Midbrain (tissue), 1 donor: ENCODE measurements around the gene SLA2.
"Not testable (repeated sequence)": the region's sequence is repeated elsewhere in the genome, so short reads cannot be mapped to it uniquely, and the experiment has no call there.

Experiments used
- DNase-seq: peaks from one replicate; lab custom pipeline; 2025; lab: John Stamatoyannopoulos, UW

SLA2 gene

DNA sequence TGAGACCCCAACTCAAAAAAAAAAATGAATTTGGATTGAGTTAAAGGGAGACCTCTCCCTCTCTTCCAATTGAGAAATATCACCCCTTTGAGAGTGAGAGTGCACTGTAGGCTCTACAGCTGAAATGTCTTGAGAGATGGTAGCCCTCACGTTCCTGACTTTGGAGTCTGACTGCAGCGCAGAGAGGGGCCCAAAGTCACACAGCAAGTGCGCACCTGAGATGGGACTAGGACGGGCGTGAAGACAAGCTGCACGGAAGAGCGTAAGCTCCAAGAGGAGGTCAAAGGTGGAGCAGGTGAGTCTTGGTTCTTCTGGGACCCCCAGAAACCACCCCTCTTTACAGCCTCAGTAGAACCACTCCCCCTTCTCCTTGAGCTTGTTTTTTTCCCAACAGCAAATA is 643 bp downstream of the SLA2 start:
- DNase-seq, result no peak

DNA sequence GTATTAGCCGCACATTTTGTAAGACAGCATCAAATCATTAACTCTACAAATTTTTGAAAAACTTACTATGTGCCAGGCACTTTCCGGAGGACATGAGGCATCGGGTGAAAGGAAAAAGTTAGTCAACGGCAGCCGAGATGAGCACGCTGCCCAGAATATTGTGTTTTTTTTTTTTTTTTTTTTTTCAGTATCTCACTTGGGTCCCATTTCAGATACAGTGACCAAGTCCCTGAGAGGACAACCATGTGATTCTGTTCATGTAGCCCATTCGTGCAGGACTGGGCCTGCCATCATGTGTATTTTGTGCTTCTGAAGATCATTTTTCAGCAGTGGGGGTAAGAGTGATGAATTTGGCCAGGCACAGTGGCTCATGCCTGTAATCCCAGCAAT is 1.3 kb downstream of the SLA2 start:
- no peak for DNase-seq

GRCh38 chr20:36644032-36644705 is 1.8 kb downstream of the SLA2 start:
- no peak for DNase-seq

- DNase-seq, result no peak
Observed at GRCh38 chr20:36642136-36642535, 3.9 kb downstream of the SLA2 start.

- DNase-seq, result no peak
Observed at GRCh38 chr20:36641506-36641843, 4.5 kb downstream of the SLA2 start.

- DNase-seq, result not testable (repeated sequence)
Observed at GRCh38 chr20:36638876-36639400, 7.1 kb downstream of the SLA2 start.

GRCh38 chr20:36634342-36634741 is 11.7 kb downstream of the SLA2 start:
- DNase-seq, result no peak

DNA sequence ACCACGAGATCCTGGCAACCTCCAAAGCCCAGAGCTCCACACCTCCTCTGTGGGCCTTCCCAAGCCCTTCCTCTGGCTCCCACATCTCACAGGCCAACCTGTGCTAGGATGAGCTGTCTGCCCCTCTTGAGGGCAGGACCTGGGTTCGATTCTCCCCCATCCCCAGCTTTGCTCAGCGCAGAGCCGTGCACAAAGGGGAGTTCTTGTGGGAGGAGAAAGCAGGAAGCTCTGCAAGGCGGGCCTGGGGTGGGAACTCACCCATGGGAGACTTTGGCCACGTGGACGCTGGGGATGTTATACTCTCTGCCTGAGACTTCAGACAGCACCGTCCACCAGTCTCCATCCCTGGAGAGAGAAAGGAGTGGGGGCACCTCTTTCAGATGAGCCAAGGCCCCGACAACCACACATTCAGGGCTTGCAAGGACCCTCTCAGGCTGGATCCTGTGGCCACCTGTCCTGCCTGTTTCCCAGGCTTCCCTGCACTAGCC is 12.7 kb downstream of the SLA2 start:
- no peak for DNase-seq

DNA sequence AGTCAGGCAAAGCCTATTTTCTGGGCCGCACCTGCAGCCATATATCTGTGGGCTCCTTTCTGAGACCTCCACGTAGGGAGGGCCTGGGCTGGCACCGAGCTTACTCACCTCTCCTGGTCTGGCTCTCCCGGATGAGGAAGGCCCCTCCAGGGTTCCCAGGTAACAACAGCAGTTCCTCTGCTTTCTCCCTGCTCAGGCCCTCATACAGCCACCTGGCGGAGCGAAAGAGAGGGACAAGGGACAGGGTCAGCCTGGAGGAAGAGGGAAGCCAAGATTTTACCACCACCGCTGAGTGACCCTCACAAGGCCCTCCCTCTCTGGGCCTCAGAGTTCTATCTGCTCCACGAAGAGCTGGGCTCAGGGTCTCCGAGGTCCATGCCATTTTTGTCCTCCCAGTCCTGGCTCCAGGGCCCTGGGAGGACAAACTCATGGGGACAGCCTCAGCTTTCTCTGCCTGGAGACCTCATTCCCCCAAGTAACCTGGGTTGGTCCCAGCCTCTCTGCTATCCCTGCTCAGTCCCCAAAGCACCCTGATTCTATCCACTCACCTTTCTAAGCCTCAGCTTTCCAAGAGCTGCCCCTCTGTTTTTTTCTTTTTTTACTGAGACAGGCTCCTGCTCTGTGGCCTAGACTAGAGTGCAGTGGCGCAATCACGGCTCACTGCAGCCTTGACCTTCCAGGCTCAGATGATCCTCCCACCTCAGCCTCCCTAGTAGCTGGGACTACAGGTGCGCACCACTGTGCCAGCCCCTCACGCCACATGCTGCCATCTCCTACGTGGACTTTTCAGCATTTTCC is 13.3 kb downstream of the SLA2 start:
- no peak for DNase-seq

- no peak for DNase-seq
Observed at GRCh38 chr20:36632147-36632486, 13.9 kb downstream of the SLA2 start.

DNA sequence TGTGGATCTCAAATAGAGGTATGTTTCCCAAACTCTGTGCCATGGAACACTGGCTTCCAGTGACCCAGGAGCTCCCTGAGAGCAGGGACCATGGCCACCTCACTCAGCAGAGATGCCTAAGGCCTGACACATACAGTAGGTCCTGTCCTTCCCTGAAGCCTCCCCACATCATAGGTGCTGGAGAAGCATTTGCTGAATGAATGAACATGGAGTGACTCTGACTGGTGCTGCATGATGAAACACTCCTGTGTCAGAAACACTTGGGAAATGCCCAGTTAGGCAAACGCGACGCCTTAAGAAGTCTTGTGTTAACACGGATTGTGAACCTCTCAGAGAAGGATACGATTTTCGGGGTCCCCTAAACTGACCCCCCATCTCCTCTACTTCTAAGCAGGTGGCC is 14.3 kb downstream of the SLA2 start:
- DNase-seq, result no peak

- no peak for DNase-seq
Observed at GRCh38 chr20:36629719-36630681, 16.0 kb downstream of the SLA2 start.

DNA sequence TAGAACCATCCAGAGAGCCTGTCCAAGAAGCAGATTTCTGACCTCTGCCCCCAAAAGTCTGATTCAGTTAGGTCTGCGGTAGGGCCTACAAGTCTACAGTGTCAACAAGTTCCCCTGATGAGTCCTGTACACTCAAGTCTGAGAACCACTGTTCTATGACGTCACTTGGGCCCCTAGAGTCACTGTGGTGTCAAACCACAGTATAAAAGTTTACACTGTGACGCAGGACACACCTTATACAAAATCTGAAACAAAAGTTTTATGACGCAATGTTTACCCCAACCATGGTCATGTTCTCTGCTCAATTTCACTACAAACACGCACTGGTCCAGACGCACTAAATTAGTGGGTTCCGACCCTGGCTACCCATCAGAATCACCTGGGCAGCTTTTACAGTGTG is 17.9 kb downstream of the SLA2 start:
- DNase-seq, result no peak

DNA sequence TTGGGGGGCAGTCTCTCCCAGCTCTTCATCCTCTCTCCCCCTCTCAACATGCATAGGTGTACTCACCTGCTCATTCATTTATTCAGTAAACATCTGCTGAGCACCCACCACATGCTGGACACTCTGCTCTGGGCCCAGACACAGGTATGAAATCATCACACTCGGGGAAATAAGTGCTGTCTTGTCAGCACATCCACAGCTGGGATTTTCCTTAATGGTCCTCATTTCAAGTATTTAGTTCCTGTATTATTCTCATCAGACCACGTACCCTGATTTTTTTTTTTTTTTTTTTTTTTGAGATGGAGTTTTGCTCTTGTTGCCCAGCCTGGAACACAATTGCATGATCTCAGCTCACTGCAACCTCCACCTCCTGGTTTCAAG is 21.1 kb downstream of the SLA2 start:
- DNase-seq, result no peak

DNA sequence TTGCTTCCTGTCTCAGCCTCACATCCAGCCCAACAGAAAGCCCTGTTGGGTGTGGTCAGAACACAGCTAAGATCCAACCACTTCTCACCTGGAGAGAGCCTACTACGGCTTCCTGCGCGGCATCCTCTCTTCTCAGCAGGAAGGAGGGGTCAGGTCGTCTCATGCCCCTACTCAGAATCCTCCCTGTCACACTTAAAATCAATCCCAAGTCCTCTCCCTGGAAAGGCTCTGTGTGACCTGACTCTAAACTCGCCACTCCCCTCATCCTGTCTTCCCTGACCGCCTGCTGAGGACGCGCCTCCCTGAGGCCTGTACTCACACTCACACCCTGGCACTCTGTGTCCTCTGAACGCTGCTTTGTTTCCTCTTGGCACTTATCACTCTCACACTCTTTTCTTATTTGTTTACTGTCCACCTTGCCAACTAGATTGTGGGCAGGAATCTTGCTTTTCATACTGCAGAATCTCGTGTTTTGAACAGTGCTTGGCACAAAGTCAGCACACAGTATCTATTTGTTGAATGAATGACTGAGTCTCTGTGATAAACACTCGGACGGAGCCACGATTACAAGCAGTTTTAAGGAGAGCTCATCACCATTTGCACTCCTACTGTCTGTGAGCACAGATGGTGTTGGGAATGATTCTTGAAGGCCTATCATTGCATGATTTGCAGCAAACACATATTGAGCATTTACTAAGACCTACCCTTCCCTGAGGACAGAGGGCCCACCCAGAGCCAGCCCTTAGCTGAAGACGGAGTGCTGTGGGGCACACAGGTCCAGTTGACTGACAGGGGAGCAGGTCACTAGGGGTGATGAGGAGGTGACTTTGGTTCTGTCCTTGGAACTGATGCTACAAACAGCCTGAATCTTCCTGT is 21.7 kb downstream of the SLA2 start:
- no peak for DNase-seq

- DNase-seq, result no peak
Observed at GRCh38 chr20:36623444-36623843, 22.6 kb downstream of the SLA2 start.

GRCh38 chr20:36620917-36621316 is 25.1 kb downstream of the SLA2 start:
- no peak for DNase-seq

DNA sequence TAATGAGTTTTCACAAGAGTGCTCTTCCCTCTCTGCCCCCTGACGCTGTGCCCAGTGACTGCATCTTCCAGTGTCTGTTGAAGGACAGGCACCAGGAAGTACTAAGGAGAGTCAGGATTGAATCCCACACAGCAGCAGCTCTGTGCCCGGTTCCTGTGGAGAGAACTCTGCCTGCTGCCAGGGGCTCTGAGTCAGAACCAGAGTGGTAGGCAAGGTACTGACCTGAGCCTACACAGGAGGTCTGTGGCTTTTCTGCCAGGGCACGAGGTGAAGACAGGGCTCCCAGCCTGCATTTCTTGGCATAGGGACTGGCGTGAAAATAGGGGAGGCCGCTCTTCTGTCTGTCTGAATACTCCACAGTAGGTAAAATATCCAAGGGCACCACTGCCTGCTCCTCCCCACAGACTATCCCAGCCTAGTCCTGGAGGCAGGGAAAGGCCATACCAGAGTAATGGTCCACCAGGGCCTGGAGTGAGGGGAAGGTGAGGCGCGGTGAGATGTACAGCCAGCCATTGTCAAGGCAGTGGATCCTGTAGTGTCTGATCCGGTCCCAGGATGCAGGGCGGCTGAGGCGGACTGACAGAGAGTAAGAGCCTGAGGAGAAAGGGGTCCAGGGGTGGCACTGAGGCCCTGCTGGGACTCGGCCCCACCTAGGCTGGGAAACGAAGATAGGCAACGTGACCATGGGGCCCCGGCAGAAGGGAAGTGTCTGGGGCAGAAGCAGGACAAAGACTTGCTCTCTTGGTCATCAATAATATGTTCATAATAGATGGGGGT is 31.0 kb downstream of the SLA2 start:
- no peak for DNase-seq

- no peak for DNase-seq
Observed at GRCh38 chr20:36613974-36614373, 32.0 kb downstream of the SLA2 start.

DNA sequence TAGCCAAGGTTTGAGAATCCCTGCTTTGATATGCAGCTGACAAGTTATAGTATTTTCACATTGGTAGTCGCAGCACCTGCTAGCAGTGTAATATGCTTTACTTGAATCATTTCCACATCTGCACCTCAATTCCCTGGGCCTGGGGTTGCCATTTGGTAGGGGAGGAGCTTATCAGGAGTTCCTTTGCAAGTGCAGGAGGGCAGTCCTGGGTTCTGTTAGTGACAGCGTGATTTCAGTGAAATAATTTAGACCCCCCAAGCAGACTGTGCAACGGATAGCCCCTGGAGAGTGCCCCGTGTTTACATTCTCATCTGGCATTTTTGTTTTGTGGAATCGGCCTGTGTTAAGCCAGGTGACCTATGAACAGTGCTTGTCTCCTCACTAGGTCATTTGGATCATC is 34.4 kb downstream of the SLA2 start:
- DNase-seq, result no peak

DNA sequence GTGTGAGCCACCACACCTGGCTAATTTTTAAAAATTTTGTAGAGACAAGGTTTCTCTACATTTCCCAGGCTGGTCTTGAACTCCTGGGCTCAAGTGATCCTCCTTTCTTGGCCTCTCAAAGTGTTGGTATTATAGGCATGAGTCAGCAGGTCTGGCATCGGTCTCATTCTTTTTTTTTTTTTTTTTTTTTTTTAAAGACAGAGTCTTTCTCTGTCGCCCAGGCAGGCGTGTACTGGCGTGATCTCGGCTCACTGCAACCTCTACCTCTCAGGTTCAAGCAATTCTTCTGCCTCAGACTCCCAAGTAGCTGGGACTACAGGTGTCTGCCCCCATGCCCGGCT is 37.6 kb downstream of the SLA2 start:
- DNase-seq, result not testable (repeated sequence)
